Prostate gland (tissue), 2 donors: ENCODE data around the gene CHRNG. TPM values are rescaled to one million over a fixed set of nuclear protein-coding genes. Genes with fewer than 3 reads are reported as not detected.

Experiments used
- DNase-seq: peaks from one replicate; pipeline ENCODE4 v3.0.0-alpha.2; 2019; ENCODE audit warnings: low spot score
- H3K27ac ChIP-seq, 2 donors: fragments of 200-600 bp; sonication (generic); 2 replicates each; pipeline ENCODE4 v1.5.1; 2017 to 2019
- H3K27me3 ChIP-seq: fragments of 200-600 bp; sonication (generic); replicated peaks from 2 replicates; pipeline ENCODE4 v1.5.1; 2019; ENCODE audit not compliant: insufficient read depth
- H3K36me3 ChIP-seq, 2 donors: fragments of 200-600 bp; sonication (generic); 1 replicate in 1 of 2; 2 replicates in 1 of 2; pipeline versions ENCODE4 v1.5.1 to v1.8.1; 2017 to 2019
- H3K4me1 ChIP-seq: fragments of 200-600 bp; sonication (generic); replicated peaks from 2 replicates; pipeline ENCODE4 v1.5.1; 2019
- H3K4me3 ChIP-seq, 2 donors: fragments of 200-600 bp; sonication (generic); 2 replicates each; pipeline ENCODE4 v1.5.1; 2017 to 2019
- H3K9me3 ChIP-seq: fragments of 200-600 bp; sonication (generic); 2 replicates; pipeline ENCODE4 v1.5.1; 2017
- POLR2A ChIP-seq: fragments of 450-650 bp; IDR thresholded peaks from one replicate; pipeline ENCODE4 v1.6.1; 2016; ENCODE audit warnings: antibody characterized with exemption, mild to moderate bottlenecking
- POLR2AphosphoS5 ChIP-seq: sonication (generic); formaldehyde crosslinking; IDR thresholded peaks from one replicate; pipeline ENCODE4 v1.6.1; 2017; ENCODE audit warnings: antibody characterized with exemption
- WGBS: methylation state at CpG from one replicate; pipeline ENCODE4 v1.1.5; 2018; 5-methylcytosine and 5-hydroxymethylcytosine counted together
- intact Hi-C: fragments of 100-400 bp; cut with DNase I; formaldehyde crosslinking; loops from one replicate; pipeline ENCODE4 v1.14.2; 2022
- total RNA-seq, 2 donors: library from RNA; depleted of rRNA; stranded (reverse); fragments of >200 nt; gene quantifications; one replicate each; pipeline ENCODE4 v1.1.0, GENCODE V29; 2016
- TF ChIP-seq, protein P1 (sequence below), 4 experiments: fragments of 200-600 bp in 2 of 4; fragments of 450-650 bp in 2 of 4; sonication (generic) in 2 of 4; IDR thresholded peaks; 1 replicate in 3 of 4; 2 replicates in 1 of 4; pipeline ENCODE4 v1.5.1; 2016 to 2019; ENCODE audit warnings: antibody characterized with exemption in 4 of 4, mild to moderate bottlenecking in 2 of 4, moderate library complexity in 2 of 4

Gene CHRNG
- total RNA-seq, 2 donors from 2014 or later, result not detected

DNA sequence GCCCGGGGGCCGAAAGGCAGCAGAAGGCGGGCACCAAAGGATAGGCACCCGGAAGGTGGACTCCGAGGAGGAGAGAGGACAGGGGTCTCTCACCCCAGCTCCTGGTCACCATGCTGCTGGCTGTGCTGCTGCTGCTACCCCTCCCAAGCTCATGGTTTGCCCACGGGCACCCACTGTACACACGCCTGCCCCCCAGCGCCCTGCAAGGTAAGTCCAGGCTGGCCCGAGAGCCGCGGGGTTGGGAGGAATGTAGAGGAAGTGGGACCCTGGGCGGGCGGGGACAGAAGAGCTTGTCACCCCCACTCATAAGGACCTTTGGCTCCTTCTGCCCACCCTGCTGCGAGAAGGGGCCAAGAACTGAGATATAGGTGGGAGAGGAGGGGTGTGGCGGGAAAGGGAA is 19.0 kb upstream of the CHRNG start:
- no peak overlapping the region for H3K27ac ChIP-seq
- H3K4me3 ChIP-seq, result no peak overlapping the region
- WGBS, result 83% methylated on average over 15 of the region's 15 CpGs
- TF ChIP-seq POLR2A (no peak), POLR2AphosphoS5 (no peak)
- TF ChIP-seq, protein P1, sequence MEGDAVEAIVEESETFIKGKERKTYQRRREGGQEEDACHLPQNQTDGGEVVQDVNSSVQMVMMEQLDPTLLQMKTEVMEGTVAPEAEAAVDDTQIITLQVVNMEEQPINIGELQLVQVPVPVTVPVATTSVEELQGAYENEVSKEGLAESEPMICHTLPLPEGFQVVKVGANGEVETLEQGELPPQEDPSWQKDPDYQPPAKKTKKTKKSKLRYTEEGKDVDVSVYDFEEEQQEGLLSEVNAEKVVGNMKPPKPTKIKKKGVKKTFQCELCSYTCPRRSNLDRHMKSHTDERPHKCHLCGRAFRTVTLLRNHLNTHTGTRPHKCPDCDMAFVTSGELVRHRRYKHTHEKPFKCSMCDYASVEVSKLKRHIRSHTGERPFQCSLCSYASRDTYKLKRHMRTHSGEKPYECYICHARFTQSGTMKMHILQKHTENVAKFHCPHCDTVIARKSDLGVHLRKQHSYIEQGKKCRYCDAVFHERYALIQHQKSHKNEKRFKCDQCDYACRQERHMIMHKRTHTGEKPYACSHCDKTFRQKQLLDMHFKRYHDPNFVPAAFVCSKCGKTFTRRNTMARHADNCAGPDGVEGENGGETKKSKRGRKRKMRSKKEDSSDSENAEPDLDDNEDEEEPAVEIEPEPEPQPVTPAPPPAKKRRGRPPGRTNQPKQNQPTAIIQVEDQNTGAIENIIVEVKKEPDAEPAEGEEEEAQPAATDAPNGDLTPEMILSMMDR (IDR thresholded peaks at IDR 0.05), result no peak
- peaks cover 9% of the 10 kb centered on the region for H3K4me1 ChIP-seq
- H3K27me3 ChIP-seq, result peaks cover 23% of the 10 kb centered on the region
- no peak for DNase-seq
- H3K9me3 ChIP-seq, result no peaks in the 10 kb centered on the region
- H3K36me3 ChIP-seq, result no peaks in the 10 kb centered on the region
- intact Hi-C loops, result loop anchor here (5.0 kb wide), 1 partner anchor 598 kb away; no protein-coding TSS in a partner anchor

DNA sequence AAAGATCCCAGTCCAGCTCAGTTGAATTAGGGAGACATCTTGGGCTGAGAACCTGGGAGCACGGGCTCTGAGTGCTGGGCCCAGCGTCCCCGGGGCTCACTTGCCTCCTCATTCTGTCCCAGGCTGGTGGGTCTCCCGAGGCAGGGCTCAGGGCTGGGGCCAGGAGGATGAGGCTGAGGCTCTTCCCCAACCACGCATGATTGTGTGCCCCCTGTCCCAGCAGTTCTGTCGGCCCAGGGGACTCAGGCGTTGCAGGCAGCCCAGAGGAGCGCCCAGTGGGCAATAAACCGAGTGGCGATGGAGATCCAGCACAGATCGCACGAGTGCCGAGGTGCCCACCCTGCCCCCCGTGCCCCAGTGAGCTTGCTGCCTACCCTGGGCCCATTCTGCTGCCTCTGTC is 18.4 kb upstream of the CHRNG start:
- TF ChIP-seq POLR2AphosphoS5 (no peak), POLR2A (no peak)
- TF ChIP-seq, protein P1 (IDR thresholded peaks at IDR 0.05), result no peak
- Histone ChIP-seq H3K36me3 (no peaks in the 10 kb centered on the region), H3K9me3 (no peaks in the 10 kb centered on the region), H3K4me3 (no peak overlapping the region), H3K27me3 (peaks cover 23% of the 10 kb centered on the region), H3K27ac (no peak overlapping the region), H3K4me1 (peaks cover 9% of the 10 kb centered on the region)
- WGBS, result 97% methylated on average over 14 of the region's 14 CpGs
- intact Hi-C loops, result loop anchor here (5.0 kb wide), 1 partner anchor 599 kb away; no protein-coding TSS in a partner anchor
- no peak for DNase-seq

DNA sequence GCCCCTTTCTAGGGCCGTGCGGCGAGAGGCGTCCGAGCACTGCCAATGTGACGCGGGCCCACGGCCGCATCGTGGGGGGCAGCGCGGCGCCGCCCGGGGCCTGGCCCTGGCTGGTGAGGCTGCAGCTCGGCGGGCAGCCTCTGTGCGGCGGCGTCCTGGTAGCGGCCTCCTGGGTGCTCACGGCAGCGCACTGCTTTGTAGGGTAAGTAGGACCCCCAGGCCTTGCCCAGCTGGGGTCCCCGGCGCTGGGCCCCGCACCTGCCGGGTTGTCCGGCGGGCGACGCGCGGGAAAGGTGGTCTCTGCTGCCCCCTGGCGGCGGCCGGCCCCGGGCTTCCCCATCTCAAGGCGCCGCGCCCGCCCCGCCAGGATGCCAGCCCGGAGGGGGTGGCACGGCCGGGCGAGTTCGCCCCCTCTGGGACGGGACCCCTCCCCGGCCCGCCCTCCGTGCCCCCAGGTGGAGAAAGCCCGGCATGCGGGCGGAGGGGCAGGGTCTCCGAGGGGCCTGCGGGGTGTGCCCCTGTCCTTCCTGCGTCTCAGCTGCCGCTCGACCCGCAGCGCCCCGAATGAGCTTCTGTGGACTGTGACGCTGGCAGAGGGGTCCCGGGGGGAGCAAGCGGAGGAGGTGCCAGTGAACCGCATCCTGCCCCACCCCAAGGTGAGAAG is 17.4 kb upstream of the CHRNG start:
- H3K27me3 ChIP-seq, result peaks cover 23% of the 10 kb centered on the region
- peaks cover 9% of the 10 kb centered on the region for H3K4me1 ChIP-seq
- no peaks in the 10 kb centered on the region for H3K9me3 ChIP-seq
- peak; percentile 27 for DNase-seq
- 13% methylated on average over 19 of the region's 66 CpGs for WGBS
- H3K36me3 ChIP-seq, result no peaks in the 10 kb centered on the region
- TF ChIP-seq, protein P1 (IDR thresholded peaks at IDR 0.05), result peak; percentile 76 to 89 (median 86)
- TF ChIP-seq POLR2AphosphoS5 (no peak), POLR2A (no peak)
- peak overlapping the region in 1 of 2 donors; percentile 2 for H3K4me3 ChIP-seq
- H3K27ac ChIP-seq, result no peak overlapping the region
- intact Hi-C loops, result loop anchor here (5.0 kb wide), 1 partner anchor 600 kb away; no protein-coding TSS in a partner anchor

DNA sequence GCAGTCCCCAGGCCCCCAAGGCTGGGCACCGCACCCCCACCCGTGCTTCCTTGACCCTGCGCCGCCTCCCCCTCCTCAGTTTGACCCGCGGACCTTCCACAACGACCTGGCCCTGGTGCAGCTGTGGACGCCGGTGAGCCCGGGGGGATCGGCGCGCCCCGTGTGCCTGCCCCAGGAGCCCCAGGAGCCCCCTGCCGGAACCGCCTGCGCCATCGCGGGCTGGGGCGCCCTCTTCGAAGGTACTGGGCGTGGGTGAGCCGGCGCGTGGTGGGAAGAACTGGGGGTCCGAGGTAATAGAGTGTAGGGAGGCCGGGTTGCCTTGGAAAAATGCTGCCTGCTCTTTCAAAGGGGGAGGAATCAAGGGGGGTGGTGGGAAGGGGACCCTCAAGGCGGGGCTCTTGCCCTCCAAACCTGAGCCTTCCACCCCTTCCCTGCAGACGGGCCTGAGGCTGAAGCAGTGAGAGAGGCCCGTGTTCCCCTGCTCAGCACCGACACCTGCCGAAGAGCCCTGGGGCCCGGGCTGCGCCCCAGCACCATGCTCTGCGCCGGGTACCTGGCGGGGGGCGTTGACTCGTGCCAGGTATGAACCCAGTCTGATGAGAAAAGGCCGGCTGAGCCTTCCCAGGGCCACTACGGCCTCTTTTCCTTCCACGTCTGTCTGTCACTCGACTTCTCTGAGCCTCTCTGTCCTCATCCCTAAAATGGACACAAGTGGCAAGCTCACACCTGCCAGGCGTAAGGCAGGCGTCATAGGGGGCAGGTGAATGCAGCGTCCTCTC is 16.7 kb upstream of the CHRNG start:
- no peak overlapping the region for H3K27ac ChIP-seq
- WGBS, result 22% methylated on average over 46 of the region's 46 CpGs

More for the DNA sequence above, 16.7 kb upstream of the CHRNG start:
- Histone ChIP-seq H3K9me3 (no peaks in the 10 kb centered on the region), H3K4me1 (peaks cover 9% of the 10 kb centered on the region), H3K27me3 (peaks cover 23% of the 10 kb centered on the region), H3K4me3 (no peak overlapping the region), H3K36me3 (no peaks in the 10 kb centered on the region)
- no peak for DNase-seq
- intact Hi-C loops, result loop anchor here (5.0 kb wide), 1 partner anchor 601 kb away; no protein-coding TSS in a partner anchor
- TF ChIP-seq POLR2AphosphoS5 (no peak), POLR2A (no peak)
- TF ChIP-seq, protein P1 (IDR thresholded peaks at IDR 0.05), result no peak
